Activated T-helper 9 cell treated with anti-CD3 and anti-CD28 coated beads, Interleukin-2, amount 50 U/mL, for 16 hours (primary cell): ENCODE data around the gene F2RL3.
"Not testable (repeated sequence)": the region's sequence is repeated elsewhere in the genome, so short reads cannot be mapped to it uniquely, and the experiment has no call there.

Experiments
- DNase-seq: peaks from one replicate; pipeline ENCODE4 v3.0.0-alpha.2; 2020; ENCODE audit warnings: low read depth

Gene F2RL3

DNA sequence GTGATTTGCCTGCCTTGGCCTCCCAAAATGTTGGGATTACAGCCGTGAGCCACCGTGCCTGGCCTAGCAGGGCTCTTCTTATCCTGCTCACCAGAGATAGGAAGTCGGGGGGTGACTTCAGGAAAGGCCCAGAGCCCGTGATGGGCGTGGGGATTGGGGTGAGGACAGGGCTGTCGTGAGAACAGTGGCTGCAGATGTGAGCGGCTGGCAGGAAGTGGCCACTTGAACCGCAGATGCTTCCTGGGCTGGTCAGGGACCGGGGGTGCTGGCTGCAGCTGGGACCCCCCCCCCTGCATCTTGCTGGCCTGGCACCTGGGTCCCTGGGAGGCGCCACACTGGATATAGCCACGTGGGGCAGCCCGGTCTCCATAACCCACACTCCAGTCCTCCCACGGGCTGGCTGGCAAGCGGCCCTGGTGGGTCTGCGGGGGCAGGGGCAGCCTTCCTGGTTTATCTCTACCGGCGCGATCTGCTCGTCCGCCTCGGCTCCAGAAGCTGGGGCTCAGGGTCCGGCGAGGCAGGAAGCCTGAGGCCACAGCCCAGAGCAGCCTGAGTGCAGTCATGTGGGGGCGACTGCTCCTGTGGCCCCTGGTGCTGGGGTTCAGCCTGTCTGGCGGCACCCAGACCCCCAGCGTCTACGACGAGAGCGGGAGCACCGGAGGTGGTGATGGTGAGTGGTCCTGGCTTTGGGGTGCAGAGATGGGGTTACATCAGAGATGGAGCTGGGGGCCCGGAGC lies at the start of gene F2RL3:
Gene F2RL3 (plus strand): TSS at position 371 of the 737 bp plus-strand sequence. CDS start 191 bp downstream, at position 562.
- no peak for DNase-seq

DNA sequence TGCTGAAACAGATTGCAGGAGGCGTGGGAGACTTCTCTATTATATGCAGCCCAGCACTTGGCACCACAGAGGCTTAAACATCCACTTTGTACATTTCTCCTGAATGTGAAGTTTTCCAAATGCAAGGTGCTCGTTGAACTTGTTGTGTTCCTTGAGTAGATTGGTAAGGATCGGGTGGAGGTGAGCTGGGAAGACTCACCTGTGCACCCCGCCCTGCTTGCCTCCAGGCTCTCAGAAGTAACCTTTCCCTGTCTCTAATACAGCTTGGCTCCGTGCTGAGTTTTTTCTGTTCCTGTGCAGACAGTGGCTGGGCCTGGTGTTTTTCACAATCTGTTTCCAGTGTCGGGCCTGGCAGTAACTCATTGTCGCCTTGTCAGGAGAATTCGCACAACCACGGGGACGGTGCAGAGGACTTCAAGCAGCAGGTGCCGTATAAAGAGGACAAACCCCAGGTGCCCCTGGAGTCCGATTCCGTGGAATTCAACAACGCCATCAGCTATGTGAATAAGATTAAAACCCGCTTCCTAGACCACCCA lies 47.3 kb upstream of the F2RL3 start:
- no peak for DNase-seq

DNA sequence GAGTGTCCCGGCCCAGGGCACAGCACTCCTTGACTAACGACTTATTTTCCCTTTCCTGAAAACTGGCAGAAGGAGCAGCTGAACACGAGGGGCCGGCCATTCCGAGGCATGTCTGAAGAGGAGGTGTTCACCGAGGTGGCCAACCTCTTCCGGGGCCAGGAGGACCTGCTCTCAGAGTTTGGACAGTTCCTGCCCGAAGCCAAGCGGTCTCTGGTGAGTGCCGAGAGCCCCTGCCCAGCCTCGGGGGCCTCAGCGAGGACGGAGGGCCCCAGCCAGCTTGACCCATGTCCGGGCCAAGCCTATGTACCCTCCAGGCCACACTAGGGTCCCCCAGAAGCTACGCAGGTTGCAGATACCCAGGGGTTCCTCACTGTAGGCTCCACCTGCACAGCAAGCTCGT lies 41.9 kb upstream of the F2RL3 start:
- DNase-seq = no peak

DNA sequence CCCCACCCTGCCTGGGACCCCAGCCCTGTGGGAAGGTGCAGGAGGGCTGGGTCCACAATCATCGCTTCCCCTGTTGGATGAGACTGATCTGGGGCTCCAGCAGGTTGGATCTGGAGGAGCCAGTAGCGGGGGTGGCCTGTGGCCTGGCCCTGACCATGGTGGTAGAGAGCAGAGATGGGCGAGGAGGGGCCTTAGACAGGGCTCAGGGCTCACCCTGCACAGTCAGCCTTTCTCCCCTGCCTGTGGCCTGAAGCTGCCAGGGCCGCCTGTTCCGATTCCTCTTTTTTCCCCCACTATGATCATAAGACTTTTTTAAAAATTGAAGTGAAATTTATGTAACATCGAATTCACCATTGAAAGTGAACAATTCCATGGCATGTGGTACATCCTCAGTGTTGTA lies 41.4 kb upstream of the F2RL3 start:
- no peak for DNase-seq

DNA sequence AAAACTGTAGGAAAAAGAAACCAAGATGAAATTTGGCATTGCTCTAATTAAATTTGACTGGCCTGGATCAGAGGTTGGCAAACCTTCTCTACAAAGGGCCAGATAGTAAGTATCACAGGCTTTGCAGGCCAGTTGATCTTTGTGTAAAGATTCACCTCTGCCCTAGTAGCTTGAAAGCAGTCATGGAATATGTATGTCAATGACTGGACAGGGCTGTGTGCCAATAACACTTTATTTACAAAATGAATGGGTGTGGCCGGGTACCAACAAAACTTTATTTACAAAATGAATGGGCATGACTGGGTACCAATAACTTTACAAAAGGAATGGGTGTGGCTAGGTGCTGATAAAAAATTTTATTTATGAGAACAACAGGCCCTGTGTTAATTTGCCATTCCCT lies 39.6 kb upstream of the F2RL3 start:
- no peak for DNase-seq

DNA sequence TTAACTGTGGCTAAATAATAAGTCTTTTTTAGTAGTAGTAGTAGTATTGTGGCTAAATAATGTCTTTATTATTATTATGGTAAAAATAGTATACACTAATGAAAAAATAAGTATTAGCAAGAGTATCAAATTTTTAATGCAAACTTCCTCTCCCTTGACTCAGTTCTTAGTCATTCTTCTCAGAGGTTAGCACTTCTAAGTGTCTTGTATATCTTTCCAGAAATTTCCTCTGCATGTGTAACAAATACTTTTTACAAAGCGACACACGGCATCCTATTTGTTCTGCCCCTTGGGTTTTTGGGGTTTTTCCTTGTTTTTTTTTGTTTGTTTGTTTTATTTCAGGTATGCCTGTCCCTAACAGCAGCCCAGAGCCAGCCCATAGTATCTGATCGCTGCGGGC lies 38.7 kb upstream of the F2RL3 start:
- no peak for DNase-seq

DNA sequence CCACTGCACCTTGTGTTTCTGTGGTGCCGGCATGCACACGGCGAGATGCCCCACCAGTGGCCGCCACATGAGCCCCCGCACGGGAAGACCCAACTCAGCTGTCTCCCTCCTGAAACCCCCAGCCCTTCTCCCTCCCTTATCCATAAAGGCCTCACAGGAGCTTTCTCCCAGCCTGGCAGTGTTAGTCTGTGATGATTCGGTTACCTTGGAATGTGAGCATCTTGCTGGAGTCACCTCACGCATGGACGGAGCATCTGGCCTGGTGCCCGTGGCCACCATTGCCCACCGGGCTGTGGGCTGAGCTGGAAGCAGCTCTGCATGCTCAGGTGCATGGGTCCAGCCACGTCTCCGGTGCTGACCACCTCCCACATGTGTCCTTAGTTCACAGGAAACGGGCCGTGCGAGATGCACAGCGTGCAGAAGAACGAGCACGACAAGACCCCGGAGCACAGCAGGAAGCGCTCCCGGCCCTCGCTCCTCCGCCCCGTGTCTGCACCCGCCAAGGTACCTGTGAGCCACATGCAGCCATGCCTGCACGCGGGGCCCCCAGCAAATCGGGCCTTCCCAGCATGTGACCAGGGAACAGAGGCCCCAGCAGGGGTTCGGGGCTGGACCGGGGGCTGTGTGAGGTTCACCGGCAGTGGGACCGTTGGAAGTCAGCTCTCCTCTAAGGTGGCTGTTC lies 37.6 kb upstream of the F2RL3 start:
- no peak for DNase-seq

DNA sequence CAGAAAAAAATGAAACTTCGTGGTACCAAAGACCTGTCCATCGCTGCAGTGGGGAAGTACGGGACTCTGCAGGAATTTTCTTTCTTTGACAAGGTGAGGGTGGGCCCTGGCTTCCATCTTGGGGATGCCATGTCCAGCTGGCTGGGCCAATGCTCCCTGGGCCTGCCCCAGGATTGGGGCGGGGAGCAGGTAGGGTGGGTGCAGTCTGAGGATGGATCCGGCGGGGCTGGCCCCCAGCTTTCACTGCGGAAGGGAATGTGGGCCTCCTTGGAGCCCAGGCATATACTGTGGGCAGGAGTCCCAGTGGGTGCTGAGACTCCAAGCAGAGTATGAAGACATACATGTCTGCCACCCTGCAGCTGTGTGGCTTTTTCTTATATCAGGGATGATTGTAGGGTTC lies 35.7 kb upstream of the F2RL3 start:
- DNase-seq = no peak

DNA sequence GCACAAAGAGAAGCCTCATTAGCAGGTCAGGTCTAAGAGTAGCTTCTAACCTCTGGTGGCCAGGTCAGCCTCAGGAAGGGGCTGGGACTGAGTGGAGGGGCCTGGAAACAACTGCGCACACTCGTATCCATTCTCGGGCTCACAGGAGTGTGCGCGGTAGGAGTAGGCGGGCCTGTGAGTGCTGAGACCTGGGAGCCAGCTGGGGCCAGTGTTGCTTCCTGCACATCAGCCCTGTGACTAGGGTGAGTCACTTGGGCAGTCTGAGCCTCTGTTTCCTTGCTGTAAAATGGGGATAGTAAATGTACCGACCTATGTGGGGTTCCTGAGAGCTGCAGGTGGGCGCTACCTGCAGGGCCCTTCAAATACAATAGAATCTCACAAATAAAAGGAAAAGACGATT lies 32.7 kb upstream of the F2RL3 start:
- no peak for DNase-seq

DNA sequence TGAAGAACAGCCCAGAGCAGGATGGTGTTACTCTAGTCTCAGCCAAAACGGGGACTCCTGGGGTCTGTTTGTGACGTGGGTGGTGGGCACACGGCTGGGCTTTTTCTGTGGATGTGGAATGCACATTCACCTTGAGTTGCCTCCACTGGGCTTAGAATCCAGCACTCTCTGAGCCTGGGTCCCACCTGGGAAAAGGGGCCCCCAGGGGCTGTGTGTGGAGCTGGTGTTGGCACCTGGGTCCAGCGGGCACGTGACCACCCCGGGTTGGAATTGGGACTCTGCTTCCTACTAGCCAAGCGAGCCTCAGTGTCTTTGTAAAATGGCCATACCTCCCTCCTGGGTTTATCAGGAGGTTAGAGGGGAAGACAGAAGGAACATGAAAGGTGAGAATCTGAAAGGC lies 29.2 kb upstream of the F2RL3 start:
- no peak for DNase-seq

DNA sequence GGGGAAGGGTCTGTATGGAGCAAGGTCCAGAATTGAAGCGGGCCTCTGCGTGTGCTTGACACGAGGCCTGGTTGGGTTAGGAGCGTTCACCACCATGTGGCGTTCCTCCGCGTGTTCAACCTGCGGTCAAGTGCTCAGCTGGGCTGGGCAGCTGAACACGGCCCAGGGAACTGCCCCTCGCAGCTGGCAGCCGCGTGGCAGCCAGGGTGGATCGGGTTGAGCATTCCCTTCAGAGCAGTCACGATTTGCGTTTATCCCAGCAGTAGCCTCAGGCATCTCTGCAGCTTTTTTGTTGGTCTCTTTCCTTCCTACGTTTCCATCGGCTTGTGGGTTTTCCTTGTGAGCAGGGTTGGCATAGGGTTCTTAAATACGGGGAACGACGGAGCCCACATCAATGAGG lies 28.7 kb upstream of the F2RL3 start:
- no peak for DNase-seq

DNA sequence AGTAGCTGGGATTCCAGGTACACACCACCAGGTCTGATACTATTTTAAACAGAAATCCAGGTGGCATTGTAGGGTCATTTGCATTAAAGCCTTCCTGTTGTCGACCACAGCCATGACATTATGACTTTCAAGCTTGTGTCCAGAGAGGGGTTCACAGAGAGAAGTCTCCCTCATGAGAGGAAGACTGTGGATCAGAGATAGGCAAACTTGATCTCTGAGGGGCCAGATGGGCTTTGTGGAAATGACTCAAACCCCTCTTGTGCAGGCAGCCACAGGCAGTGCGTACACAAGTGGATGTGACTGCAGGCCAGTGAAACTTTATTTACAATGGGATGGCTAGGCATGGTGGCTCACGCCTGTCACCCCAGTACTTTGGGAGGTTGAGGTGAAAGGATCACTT lies 27.8 kb upstream of the F2RL3 start:
- no peak for DNase-seq

DNA sequence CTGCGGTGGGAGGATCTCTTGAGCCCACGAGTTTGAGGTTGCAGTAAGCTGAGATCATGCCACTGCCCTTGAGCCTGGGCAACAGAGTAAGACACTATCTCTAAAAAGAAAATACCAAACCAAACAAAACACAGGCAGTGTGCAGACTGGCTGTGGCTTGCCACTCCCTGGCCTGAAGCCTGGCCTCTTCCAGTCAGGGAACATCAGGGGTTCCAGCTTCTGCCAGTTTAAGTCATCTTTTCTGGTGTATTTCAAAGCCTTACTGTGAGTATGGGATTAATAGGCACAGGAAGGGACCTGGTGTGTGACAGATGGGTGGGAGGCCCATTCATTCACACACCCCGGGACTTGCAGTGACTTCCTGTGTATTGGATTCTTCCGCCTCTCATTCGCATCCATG lies 27.0 kb upstream of the F2RL3 start:
- no peak for DNase-seq

DNA sequence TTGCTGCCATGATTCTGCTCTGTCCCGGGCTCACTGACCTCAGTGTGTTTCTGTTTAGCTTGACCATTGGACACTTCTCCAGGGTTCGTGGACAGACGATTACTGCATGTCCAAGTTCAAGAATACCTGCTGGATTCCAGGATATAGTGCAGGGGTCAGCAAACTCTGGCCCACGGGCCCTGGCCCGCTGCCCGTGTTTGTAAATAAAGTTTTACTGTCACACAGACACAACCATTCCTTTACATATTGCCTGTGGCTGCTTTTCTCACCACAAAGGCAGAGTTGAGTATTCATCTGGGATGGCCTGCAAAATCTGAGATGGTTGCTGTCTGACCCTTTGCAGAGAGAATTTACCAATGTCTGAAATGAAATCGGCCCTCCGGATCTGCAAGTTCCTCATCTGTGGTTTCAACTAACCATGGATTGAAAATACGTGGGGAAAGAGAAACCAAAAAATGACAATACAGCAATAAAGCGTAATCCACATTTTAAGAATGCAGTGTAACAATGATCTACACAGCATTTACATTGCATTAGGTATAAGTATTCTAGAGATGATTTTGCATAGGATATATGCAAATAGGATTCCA lies 25.9 kb upstream of the F2RL3 start:
- DNase-seq = no peak

DNA sequence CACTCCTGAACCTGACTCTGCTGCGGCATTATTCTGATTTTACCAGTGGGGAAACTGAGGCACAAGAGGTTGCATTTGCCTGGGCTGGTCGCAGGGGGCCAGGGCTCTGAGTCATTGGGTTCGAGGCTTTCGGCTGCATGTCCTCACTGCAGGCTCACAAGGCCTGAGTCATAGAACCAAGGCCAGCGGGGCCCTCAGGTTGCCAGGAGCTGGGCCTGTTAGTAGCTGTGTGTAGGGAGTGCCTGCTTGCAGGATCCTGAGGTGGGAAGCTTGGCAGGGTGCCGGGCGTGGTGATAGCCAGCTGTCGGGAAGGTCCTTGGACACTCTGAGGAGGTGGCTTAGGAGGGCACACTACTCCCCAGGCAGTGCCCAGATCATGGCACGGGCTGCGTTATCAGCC lies 21.6 kb upstream of the F2RL3 start:
- DNase-seq = no peak

DNA sequence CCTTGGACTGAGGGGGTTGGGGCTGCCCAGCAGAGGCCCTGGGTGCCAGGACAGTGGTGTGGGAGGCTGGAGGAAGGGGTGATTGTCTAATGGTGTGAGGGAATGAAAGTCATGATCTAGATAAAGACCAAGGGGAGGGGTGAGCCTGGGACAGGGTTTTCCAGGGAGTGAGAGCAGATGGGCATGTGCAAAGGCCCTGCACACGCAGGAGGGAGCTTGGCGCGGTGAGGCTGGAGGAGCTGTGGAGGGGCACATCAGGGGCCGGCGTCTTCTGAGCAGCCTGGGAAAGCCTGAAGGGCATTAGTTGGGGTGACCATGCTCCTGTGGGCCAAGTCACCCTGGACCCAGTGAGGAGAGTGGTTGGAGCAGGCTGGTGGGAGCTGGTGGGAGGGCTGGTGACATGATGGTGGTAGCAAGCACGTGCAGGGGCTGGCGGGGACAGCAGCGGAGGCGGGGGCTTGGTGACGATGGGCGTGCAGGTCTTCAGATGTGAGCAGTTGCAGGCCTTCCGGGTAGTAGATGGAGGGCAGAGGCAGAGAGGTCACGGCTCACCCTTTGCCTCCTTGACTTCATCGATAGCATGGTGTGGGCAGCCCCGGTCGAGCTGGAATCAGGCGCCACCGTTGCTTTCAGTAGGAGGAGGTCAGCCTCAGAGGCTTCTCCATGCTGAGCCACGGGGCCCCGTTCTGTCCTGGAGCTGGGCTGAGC lies 20.2 kb upstream of the F2RL3 start:
- DNase-seq = no peak

DNA sequence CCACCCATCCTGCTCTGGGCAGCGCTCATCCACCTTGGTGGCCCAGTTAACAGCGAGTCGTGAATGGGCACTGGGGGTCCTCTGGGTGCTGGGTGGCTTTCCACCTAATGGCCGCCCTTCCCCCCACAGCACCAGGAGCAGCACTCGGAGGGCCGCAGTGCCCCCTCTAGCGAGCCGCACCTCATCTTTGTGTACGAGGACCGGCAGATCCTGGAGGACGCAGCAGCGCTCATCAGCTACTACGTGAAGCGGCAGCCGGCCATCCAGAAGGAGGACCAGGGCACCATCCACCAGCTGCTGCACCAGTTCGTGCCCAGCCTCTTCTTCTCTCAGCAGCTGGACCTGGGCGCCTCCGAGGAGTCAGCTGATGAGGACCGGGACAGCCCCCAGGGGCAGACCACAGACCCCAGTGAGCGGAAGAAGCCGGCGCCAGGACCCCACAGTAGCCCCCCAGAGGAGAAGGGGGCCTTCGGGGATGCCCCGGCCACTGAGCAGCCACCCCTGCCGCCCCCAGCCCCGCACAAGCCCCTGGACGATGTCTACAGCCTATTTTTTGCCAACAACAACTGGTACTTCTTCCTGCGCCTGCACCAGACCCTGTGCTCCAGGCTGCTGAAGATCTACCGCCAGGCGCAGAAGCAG lies 19.3 kb upstream of the F2RL3 start:
- DNase-seq = no peak

DNA sequence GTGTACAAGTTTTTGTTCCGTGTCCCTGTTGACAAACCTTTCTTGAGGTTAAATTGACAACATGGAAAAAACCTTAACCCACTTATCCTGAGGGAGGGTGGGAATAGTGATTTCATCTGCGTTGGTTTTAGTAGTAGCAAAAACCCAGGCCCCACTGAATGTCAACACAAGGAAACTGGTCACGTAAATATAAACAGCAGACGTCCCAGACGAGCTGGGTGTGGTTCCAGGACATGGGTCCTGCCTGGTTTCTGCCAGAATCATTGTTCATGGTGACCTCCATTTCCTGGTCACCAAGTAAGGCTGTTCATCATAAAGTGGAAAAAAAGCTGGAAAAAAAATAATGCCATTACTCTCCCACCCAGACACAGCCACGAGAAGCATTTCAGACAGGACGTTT lies 16.9 kb upstream of the F2RL3 start:
- DNase-seq = no peak

DNA sequence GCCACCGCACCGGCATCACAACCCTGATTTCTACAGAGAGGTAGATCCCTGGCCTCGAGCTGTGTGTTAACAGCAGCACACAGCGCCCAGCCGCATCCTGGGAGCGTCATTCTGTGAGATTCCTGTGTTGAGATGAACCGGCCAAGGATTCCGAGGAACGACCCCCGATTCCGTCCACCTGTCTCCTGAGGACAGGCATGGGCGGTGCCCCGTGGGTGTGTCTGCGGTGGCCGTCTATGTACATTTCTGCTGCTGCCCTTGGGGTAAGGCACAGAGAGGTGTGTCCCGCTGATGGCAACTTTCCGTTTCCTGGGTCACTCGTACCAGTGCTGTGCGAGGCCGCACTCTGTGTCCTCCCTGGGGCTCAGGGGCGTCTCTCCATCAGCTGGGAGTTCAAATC lies 16.1 kb upstream of the F2RL3 start:
- DNase-seq = no peak

DNA sequence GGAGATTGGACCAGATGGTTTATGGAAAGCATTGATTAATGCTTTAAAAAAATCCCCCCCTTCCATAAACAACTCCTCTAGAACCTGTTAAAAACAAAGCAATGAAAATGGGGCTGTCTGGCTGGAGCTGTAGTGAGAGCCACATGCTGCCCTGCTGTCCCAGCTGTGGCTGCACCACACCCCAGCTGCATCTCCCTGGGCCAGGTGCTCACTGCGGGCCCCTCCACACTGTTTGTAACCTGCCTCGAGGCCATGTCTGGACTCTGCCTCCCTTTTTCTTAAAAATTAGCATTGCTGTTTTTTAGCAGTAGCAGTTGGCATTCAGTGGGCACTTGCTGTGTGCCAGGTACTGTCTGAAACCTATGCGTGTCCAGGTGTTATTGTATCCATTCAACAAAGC lies 15.2 kb upstream of the F2RL3 start:
- DNase-seq = no peak

DNA sequence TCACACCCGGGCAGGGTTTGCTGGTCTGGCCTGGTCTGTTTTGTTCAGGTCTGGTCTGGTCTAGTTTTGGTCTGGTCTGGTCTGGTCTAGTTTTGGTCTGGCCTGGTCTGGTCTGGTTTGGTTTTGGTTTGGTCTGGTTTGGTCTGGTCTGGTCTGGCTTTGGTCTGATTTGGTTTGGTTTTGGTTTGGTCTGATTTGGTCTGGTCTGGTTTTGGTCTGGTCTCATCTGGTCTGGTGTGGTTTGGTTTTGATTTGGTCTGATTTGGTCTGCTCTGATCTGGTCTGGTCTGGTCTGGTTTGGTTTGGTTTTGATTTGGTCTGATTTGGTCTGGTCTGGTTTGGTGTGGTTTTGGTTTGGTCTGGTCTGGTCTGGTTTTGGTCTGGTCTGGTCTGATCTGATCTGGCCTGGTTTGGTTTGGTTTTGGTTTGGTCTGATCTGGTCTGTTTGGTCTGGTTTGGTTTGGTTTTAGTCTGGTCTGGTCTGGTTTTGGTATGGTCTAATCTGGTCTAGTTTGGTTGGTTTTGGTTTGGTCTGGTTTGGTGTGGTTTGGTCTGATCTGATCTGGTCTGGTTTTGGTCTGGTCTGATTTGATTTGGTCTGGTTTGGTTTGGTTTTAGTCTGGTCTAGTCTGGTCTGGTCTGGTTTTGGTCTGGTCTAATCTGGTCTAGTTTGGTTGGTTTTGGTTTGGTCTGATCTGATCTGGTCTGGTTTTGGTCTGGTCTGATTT lies 14.4 kb upstream of the F2RL3 start:
- DNase-seq = no peak

DNA sequence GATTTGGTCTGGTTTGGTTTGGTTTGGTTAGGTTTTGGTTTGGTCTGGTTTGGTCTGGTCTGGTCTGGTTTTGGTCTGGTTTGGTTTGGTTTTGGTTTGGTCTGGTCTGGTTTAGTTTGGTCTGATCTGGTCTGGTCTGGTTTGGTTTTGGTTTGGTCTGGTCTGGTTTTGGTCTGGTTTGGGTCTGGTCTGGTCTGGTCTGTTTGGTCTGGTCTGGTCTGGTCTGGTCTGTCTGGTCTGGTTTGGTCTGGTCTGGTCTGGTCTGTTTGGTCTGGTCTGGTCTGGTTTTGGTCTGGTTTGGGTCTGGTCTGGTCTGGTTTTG lies 13.9 kb upstream of the F2RL3 start:
- DNase-seq = not testable (repeated sequence)
